Measurements from ENCODE around the gene CD82. TPM values are rescaled to one million over a fixed set of nuclear protein-coding genes. Genes with fewer than 3 reads are reported as not detected.
A peak's percentile ranks its signal among the peaks of the same experiment; 100 is the strongest.

Gene CD82
- total RNA-seq, 1 donor from 2014 or later = 770 TPM

GRCh38 chr11:44575962-44576361 is 10.5 kb downstream of the CD82 start:
- POLR2A ChIA-PET = interaction anchor here (3.2 to 6.3 kb wide), 2 partner anchors 10 to 23 kb away, joined by 15 to 51 read pairs; partner anchors contain the start of gene CD82
- DNase-seq (no peak), ATAC-seq (ENCODE audit: low read depth) (no peak)
- H3K4me3 Mint-ChIP-seq = no peak overlapping the region
- H3K9me3 Mint-ChIP-seq = no peaks in the 10 kb centered on the region
- no peak for TF ChIP-seq CTCF (IDR thresholded peaks at IDR 0.05)
- H3K36me3 Mint-ChIP-seq (ENCODE audit: low read depth) = peaks cover 84% of the 10 kb centered on the region
- H3K27ac Mint-ChIP-seq = no peak overlapping the region
- H3K27me3 Mint-ChIP-seq = no peaks in the 10 kb centered on the region
- CTCF ChIA-PET = interaction anchor here (0.9 kb wide), 1 partner anchor 41 kb away, joined by 3 read pairs; no protein-coding TSS in a partner anchor
- intact Hi-C loops (cut with micrococcal nuclease) = no loop called here
- peaks cover 97% of the 10 kb centered on the region for H3K4me1 Mint-ChIP-seq

DNA sequence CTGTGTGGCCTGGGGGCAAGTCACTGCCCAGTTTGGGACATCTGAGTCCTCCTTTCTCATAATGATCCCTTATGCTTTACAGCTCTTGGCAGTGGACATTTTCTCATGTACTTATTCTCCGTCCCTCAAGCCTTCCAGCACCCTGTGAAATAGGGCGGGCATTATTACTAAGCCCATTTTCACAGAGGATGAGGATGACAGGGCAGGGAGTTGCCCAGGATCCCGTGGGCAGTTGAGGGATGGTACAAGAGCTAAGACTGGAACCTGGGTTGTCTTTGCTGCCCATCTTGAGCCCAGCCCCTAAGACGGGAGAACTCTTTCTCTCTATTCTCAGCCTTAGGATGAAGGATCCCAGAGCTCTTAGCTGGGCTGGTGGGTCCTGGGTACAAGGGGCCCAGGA is 11.2 kb downstream of the CD82 start:
- Mint-ChIP-seq H3K27me3 (no peaks in the 10 kb centered on the region), H3K4me3 (no peak overlapping the region), H3K4me1 (peaks cover 98% of the 10 kb centered on the region), H3K27ac (no peak overlapping the region), H3K36me3 (ENCODE audit: low read depth) (peaks cover 85% of the 10 kb centered on the region), H3K9me3 (no peaks in the 10 kb centered on the region)
- intact Hi-C loops (cut with micrococcal nuclease) = no loop called here
- ATAC-seq (ENCODE audit: low read depth) (no peak), DNase-seq (no peak)
- TF ChIP-seq CTCF (IDR thresholded peaks at IDR 0.05) = no peak
- POLR2A ChIA-PET = interaction anchor here (0.9 to 6.3 kb wide), 3 partner anchors 11 to 35 kb away, joined by 3 to 51 read pairs (median 15); partner anchors contain the start of gene CD82
- CTCF ChIA-PET = interaction anchor here (0.9 kb wide), 1 partner anchor 41 kb away, joined by 3 read pairs; no protein-coding TSS in a partner anchor

- Mint-ChIP-seq H3K36me3 (ENCODE audit: low read depth) (peaks cover 85% of the 10 kb centered on the region), H3K27me3 (no peaks in the 10 kb centered on the region), H3K4me1 (peaks cover 96% of the 10 kb centered on the region), H3K9me3 (no peaks in the 10 kb centered on the region), H3K4me3 (peak overlapping the region; percentile 56), H3K27ac (peak overlapping the region; percentile 69)
- ChIA-PET POLR2A (interaction anchor here (0.6 to 6.3 kb wide), 7 partner anchors 8 to 36 kb away, joined by 3 to 51 read pairs (median 7); partner anchors contain the start of gene CD82), CTCF (interaction anchor here (0.7 to 1.2 kb wide), 3 partner anchors 20 to 1194 kb away, joined by 3 read pairs; no protein-coding TSS in a partner anchor)
- DNase-seq (no peak), ATAC-seq (ENCODE audit: low read depth) (peak; percentile 13)
- intact Hi-C loops (cut with micrococcal nuclease) = no loop called here
- no peak for TF ChIP-seq CTCF (IDR thresholded peaks at IDR 0.05)
These were observed 11.9 kb downstream of the CD82 start for GRCh38 chr11:44577231-44577830.

DNA sequence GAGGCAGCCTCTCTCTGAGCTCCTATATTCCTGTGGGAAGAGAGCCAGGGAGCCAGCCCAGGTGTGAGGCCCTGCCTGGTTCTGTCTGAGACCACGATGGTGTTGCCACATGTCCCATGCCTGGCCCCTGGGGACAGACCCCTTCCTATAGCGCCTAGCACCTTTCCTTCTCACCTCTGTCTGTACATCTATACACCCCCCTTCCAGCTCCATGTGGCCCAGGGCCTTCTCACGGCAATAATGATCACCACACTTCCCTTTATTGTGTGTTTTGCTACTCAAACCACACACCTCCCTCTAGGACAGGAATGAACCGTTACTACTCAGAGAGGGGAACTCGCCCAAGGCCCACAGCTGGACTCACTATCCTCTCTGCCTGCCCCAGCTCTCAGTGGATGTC is 12.8 kb downstream of the CD82 start:
- Mint-ChIP-seq H3K27me3 (no peaks in the 10 kb centered on the region), H3K4me3 (peak overlapping the region; percentile 55), H3K4me1 (peaks cover 93% of the 10 kb centered on the region), H3K9me3 (no peaks in the 10 kb centered on the region), H3K27ac (peak overlapping the region; percentile 69), H3K36me3 (ENCODE audit: low read depth) (peaks cover 84% of the 10 kb centered on the region)
- ATAC-seq (ENCODE audit: low read depth) (peak; percentile 51), DNase-seq (no peak)
- intact Hi-C loops (cut with micrococcal nuclease) = no loop called here
- ChIA-PET CTCF (interaction anchor here (0.7 to 1.2 kb wide), 2 partner anchors 19 to 39 kb away, joined by 3 read pairs; no protein-coding TSS in a partner anchor), POLR2A (interaction anchor here (0.6 to 6.3 kb wide), 8 partner anchors 9 to 34 kb away, joined by 3 to 51 read pairs (median 6); partner anchors contain the start of gene CD82)
- no peak for TF ChIP-seq CTCF (IDR thresholded peaks at IDR 0.05)

DNA sequence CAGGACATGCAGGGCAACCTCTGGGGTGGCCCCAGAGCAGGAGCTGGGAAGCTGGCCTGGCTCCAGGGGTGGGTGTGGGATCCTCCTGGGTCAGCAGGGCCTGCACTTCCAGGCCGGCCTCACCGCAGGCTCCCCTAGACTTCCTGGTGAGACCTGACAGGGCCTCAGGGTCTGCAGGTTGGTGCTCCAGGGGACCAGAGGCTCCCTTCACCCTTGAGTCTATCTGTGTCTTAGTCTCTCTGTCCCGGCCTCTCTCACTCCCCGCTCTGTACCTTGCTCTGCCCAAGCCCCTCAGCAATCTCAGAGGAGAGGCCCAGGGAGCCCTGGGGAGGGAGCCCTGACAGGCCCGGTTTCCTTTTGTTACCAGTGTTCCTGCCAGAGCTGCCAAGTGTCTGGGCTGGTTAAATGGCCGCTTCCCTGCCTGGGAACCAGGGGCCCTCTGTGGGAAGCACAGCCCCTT is 13.9 kb downstream of the CD82 start:
- Mint-ChIP-seq H3K9me3 (no peaks in the 10 kb centered on the region), H3K27me3 (no peaks in the 10 kb centered on the region), H3K36me3 (ENCODE audit: low read depth) (peaks cover 83% of the 10 kb centered on the region), H3K27ac (no peak overlapping the region), H3K4me3 (no peak overlapping the region), H3K4me1 (peaks cover 88% of the 10 kb centered on the region)
- POLR2A ChIA-PET = interaction anchor here (0.6 to 6.3 kb wide), 6 partner anchors 10 to 148 kb away, joined by 3 to 51 read pairs (median 4); no protein-coding TSS in a partner anchor
- TF ChIP-seq CTCF (IDR thresholded peaks at IDR 0.05) = no peak
- ATAC-seq (ENCODE audit: low read depth) (no peak), DNase-seq (no peak)
- CTCF ChIA-PET = no interaction called here
- intact Hi-C loops (cut with micrococcal nuclease) = no loop called here

All from activated B cell treated with CpG ODN at 0.5 μM for 24 hours (primary cell).